BJ (cell line): ENCODE results near the gene SMARCD3. TPM values are rescaled to one million over a fixed set of nuclear protein-coding genes. Genes with fewer than 3 reads are reported as not detected.

Experiments used
- CTCF ChIA-PET: fragments of 350-600 bp; formaldehyde crosslinking; extraction: SDS; loops from one replicate; lab custom pipeline; 2021; ENCODE audit warnings: antibody characterized with exemption, inconsistent platforms; lab: Yijun Ruan, JAX
- POLR2A ChIA-PET: fragments of 300-600 bp; sonication (Branson Sonifier 250); formaldehyde crosslinking; extraction: SDS; loops from one replicate; lab custom pipeline; 2021; ENCODE audit warnings: antibody characterized with exemption; lab: Charles Lee
- DNase-seq: peaks from one replicate; pipeline ENCODE4 v3.0.0-alpha.2; 2011; ENCODE audit warnings: low read depth
- H3K27me3 ChIP-seq: 2 replicates; pipeline ENCODE4 v1.6.0; 2011; ENCODE audit warnings: low read length; ENCODE audit not compliant: control insufficient read depth, insufficient read depth
- H3K36me3 ChIP-seq: 2 replicates; pipeline ENCODE4 v1.5.1; 2011; ENCODE audit warnings: low read length; ENCODE audit not compliant: control insufficient read depth, insufficient read depth
- H3K4me3 ChIP-seq: 2 replicates; pipeline ENCODE4 v1.5.1; 2011; ENCODE audit warnings: low read depth, mild to moderate bottlenecking, control low read depth, low read length
- CTCF ChIP-seq: IDR thresholded peaks from 2 replicates; pipeline ENCODE4 v1.5.1; 2011; ENCODE audit warnings: low read depth, mild to moderate bottlenecking, control low read depth, inconsistent platforms, low read length, moderate library complexity; ENCODE audit not compliant: insufficient read depth
- polyA plus RNA-seq: library from polyadenylated mRNA; depleted of rRNA; stranded (reverse); fragments of >200 nt; gene quantifications from 2 replicates; pipeline ENCODE4 v1.2.3, GENCODE V29; 2011

The SMARCD3 gene
- polyA plus RNA-seq, 1 experiment, result 46.6 TPM

- H3K36me3 ChIP-seq, result no peaks in the 10 kb centered on the region
- peak overlapping the region; percentile 58 for H3K4me3 ChIP-seq
- ChIA-PET POLR2A (interaction anchor here (0.6 to 1.0 kb wide), 2 partner anchors 8 to 9 kb away, joined by 3 read pairs; no protein-coding TSS in a partner anchor), CTCF (interaction anchor here (1.0 to 2.2 kb wide), 10 partner anchors 8 to 59 kb away, joined by 3 to 8 read pairs (median 5); no protein-coding TSS in a partner anchor)
- peaks cover 7% of the 10 kb centered on the region for H3K27me3 ChIP-seq
- no peak for DNase-seq
- TF ChIP-seq CTCF, result no peak
Observed at GRCh38 chr7:151252561-151252835, 4.0 kb upstream of the SMARCD3 start.

GRCh38 chr7:151251689-151252560 is 3.4 kb upstream of the SMARCD3 start:
- H3K36me3 ChIP-seq, result no peaks in the 10 kb centered on the region
- POLR2A ChIA-PET, result interaction anchor here (0.6 to 1.0 kb wide), 2 partner anchors 8 to 10 kb away, joined by 3 read pairs; no protein-coding TSS in a partner anchor
- no peak for DNase-seq
- H3K4me3 ChIP-seq, result peak overlapping the region; percentile 58
- CTCF ChIA-PET, result interaction anchor here (1.0 to 2.2 kb wide), 9 partner anchors 8 to 59 kb away, joined by 3 to 8 read pairs (median 5); no protein-coding TSS in a partner anchor
- no peak for TF ChIP-seq CTCF
- H3K27me3 ChIP-seq, result peaks cover 6% of the 10 kb centered on the region

GRCh38 chr7:151251328-151251688 is 2.8 kb upstream of the SMARCD3 start:
- ChIA-PET POLR2A (no interaction called here), CTCF (interaction anchor here (1.2 to 2.2 kb wide), 5 partner anchors 9 to 60 kb away, joined by 5 to 8 read pairs (median 5); no protein-coding TSS in a partner anchor)
- H3K4me3 ChIP-seq, result peak overlapping the region; percentile 58
- H3K27me3 ChIP-seq, result peaks cover 2% of the 10 kb centered on the region; the same call in 1 of the 2 replicates
- DNase-seq, result no peak
- TF ChIP-seq CTCF, result no peak
- no peaks in the 10 kb centered on the region for H3K36me3 ChIP-seq

GRCh38 chr7:151250181-151251132 is 2.0 kb upstream of the SMARCD3 start:
- no peak overlapping the region for H3K4me3 ChIP-seq
- H3K36me3 ChIP-seq, result no peaks in the 10 kb centered on the region
- no peak for DNase-seq
- CTCF ChIA-PET, result interaction anchor here (1.8 to 2.2 kb wide), 2 partner anchors 14 to 53 kb away, joined by 5 to 8 read pairs; no protein-coding TSS in a partner anchor
- no peak for TF ChIP-seq CTCF
- POLR2A ChIA-PET, result no interaction called here
- peaks cover 2% of the 10 kb centered on the region; the same call in 1 of the 2 replicates for H3K27me3 ChIP-seq
